Keratinocyte (primary cell): ENCODE data around the gene MYO15B. TPM values are rescaled to one million over a fixed set of nuclear protein-coding genes. Genes with fewer than 3 reads are reported as not detected.

Source experiments
- DNase-seq: peaks from one replicate; pipeline ENCODE4 v3.0.0-alpha.2; 2011; ENCODE audit warnings: low read depth, missing footprints, low spot score
- FAIRE-seq: peaks from 2 replicates; lab custom pipeline; 2011; peaks lifted over from hg19 to GRCh38; lab: Jason Lieb, UNC
- H2AFZ ChIP-seq: 2 replicates; pipeline ENCODE4 v1.6.0; 2012; ENCODE audit warnings: low read length, control low read depth, inconsistent platforms; ENCODE audit not compliant: control insufficient read depth
- H3K27ac ChIP-seq: 2 replicates; pipeline ENCODE4 v1.5.1; 2011; ENCODE audit warnings: low read length; ENCODE audit not compliant: control insufficient read depth, insufficient read depth
- H3K27me3 ChIP-seq: 3 replicates; pipeline ENCODE4 v1.6.0; 2011; ENCODE audit warnings: low read length; ENCODE audit not compliant: control insufficient read depth, insufficient read depth; ENCODE audit errors: extremely low read depth
- H3K36me3 ChIP-seq, 2 experiments: 2 replicates in 1 of 2; 3 replicates in 1 of 2; pipeline ENCODE4 v1.5.1; 2011; ENCODE audit warnings: low read length in 2 of 2, mild to moderate bottlenecking in 1 of 2; ENCODE audit not compliant: control insufficient read depth in 2 of 2, insufficient read depth in 2 of 2; ENCODE audit errors: extremely low read depth in 1 of 2
- H3K4me1 ChIP-seq: 3 replicates; pipeline ENCODE4 v1.5.1; 2011; ENCODE audit warnings: low read length; ENCODE audit not compliant: control insufficient read depth, insufficient read depth; ENCODE audit errors: extremely low read depth
- H3K4me2 ChIP-seq: 3 replicates; pipeline ENCODE4 v1.6.0; 2011; ENCODE audit warnings: low read depth, low read length; ENCODE audit not compliant: control insufficient read depth, insufficient read depth; ENCODE audit errors: extremely low read depth
- H3K4me3 ChIP-seq, 3 experiments: fragments of 200-600 bp in 1 of 3; sonication (generic) in 1 of 3; 2 replicates in 2 of 3; 3 replicates in 1 of 3; pipeline ENCODE4 v1.5.1; 2011 to 2016; ENCODE audit warnings: low read length in 3 of 3, mild to moderate bottlenecking in 3 of 3, control low read depth in 2 of 3, inconsistent platforms in 1 of 3, low read depth in 1 of 3, mixed read lengths in 1 of 3, mixed run types in 1 of 3, moderate library complexity in 1 of 3; ENCODE audit not compliant: control insufficient read depth in 2 of 3, insufficient read depth in 2 of 3; ENCODE audit errors: extremely low read depth in 1 of 3
- H3K79me2 ChIP-seq: 2 replicates; pipeline ENCODE4 v1.6.0; 2012; ENCODE audit warnings: low read length; ENCODE audit not compliant: control insufficient read depth, insufficient read depth
- H3K9ac ChIP-seq: 3 replicates; pipeline ENCODE4 v1.6.0; 2011; ENCODE audit warnings: low read length; ENCODE audit not compliant: control insufficient read depth, insufficient read depth; ENCODE audit errors: extremely low read depth
- H3K9me1 ChIP-seq: 3 replicates; pipeline ENCODE4 v1.6.0; 2011; ENCODE audit warnings: low read length; ENCODE audit not compliant: control insufficient read depth, insufficient read depth; ENCODE audit errors: extremely low read depth
- H3K9me3 ChIP-seq: 2 replicates; pipeline ENCODE4 v1.5.1; 2012; ENCODE audit warnings: low read depth, low read length; ENCODE audit not compliant: control insufficient read depth
- H4K20me1 ChIP-seq: 3 replicates; pipeline ENCODE4 v1.6.0; 2011; ENCODE audit warnings: low read length; ENCODE audit not compliant: control insufficient read depth, insufficient read depth; ENCODE audit errors: extremely low read depth
- EZH2 ChIP-seq: IDR thresholded peaks from one replicate; pipeline ENCODE4 v1.6.1; 2012; ENCODE audit warnings: inconsistent platforms, mild to moderate bottlenecking, low read length, moderate library complexity
- dilution Hi-C: fragments of 300-500 bp; cut with MboI; formaldehyde crosslinking; loops from one replicate; pipeline ENCODE4 v1.7.0; 2020; ENCODE audit warnings: low sequenced_read_pairs; ENCODE audit not compliant: extremely low pct_ligation_motif_present
- polyA plus RNA-seq, 5 experiments: library from polyadenylated mRNA; depleted of rRNA in 3 of 5; stranded (reverse) in 3 of 5; stranded (forward) in 1 of 5; unstranded in 1 of 5; fragments of >200 nt; gene quantifications; 1 replicate in 1 of 5; 2 replicates in 3 of 5; 3 replicates in 1 of 5; pipeline versions ENCODE4 v1.2.1 to v1.2.3, GENCODE V29; 2011 to 2012; ENCODE audit warnings: missing spikeins in 2 of 5, low read depth in 1 of 5, low replicate concordance in 1 of 5
- TF ChIP-seq, protein P1 (sequence below), 3 experiments: IDR thresholded peaks in 1 of 3; conservative IDR thresholded peaks in 1 of 3; optimal IDR thresholded peaks in 1 of 3; 2 replicates in 2 of 3; 3 replicates in 1 of 3; pipeline versions ENCODE3 to v1.5.1; 2011; ENCODE audit warnings: low read length in 3 of 3, mild to moderate bottlenecking in 3 of 3, moderate library complexity in 2 of 3, control low read depth in 1 of 3, inconsistent platforms in 1 of 3; ENCODE audit not compliant: insufficient read depth in 2 of 3; ENCODE audit errors: extremely low read depth in 1 of 3

The MYO15B gene
- polyA plus RNA-seq, 1 donor (not counting 4 experiments of a cell fraction or from before 2014, with no cell fraction given): 0.14 TPM

DNA sequence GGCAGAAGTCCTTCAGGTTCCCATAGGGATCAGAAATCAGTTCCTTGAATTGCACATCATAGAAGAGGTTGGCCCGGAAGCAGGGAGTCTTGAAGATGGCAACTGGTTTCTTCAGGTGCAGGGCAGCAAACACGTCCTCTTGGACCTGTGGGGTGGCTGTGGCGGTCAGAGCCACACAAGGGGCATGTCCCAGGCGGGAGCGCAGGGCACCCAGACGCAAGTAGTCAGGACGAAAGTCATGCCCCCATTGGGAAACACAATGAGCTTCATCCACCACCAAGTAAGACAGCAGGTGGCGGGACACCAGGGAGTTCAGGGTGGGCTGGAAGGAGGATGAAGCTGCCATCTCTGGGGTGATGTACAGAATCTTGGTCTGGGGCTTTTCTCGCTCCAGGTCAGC lies 74.9 kb downstream of the MYO15B start:
- no peaks in the 10 kb centered on the region for H3K9me1 ChIP-seq
- no peaks in the 10 kb centered on the region for H3K9me3 ChIP-seq
- FAIRE-seq: no peak
- peaks cover 9% of the 10 kb centered on the region for H3K4me1 ChIP-seq
- dilution Hi-C loops: no loop called here
- peaks cover 23 to 40% of the 10 kb centered on the region in 2 experiments for H3K36me3 ChIP-seq
- no peak overlapping the region for H3K9ac ChIP-seq
- no peak overlapping the region for H3K4me2 ChIP-seq
- no peak overlapping the region for H2AFZ ChIP-seq
- H3K4me3 ChIP-seq: no peak overlapping the region
- no peak overlapping the region for H3K27ac ChIP-seq
- H4K20me1 ChIP-seq: no peaks in the 10 kb centered on the region
- no peaks in the 10 kb centered on the region for H3K27me3 ChIP-seq
- peaks cover 20% of the 10 kb centered on the region for H3K79me2 ChIP-seq
- no peak for DNase-seq
- TF ChIP-seq, protein P1, sequence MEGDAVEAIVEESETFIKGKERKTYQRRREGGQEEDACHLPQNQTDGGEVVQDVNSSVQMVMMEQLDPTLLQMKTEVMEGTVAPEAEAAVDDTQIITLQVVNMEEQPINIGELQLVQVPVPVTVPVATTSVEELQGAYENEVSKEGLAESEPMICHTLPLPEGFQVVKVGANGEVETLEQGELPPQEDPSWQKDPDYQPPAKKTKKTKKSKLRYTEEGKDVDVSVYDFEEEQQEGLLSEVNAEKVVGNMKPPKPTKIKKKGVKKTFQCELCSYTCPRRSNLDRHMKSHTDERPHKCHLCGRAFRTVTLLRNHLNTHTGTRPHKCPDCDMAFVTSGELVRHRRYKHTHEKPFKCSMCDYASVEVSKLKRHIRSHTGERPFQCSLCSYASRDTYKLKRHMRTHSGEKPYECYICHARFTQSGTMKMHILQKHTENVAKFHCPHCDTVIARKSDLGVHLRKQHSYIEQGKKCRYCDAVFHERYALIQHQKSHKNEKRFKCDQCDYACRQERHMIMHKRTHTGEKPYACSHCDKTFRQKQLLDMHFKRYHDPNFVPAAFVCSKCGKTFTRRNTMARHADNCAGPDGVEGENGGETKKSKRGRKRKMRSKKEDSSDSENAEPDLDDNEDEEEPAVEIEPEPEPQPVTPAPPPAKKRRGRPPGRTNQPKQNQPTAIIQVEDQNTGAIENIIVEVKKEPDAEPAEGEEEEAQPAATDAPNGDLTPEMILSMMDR (optimal IDR thresholded peaks at IDR 0.05 in 1 of 3, IDR thresholded peaks at IDR 0.05 in 1 of 3, conservative IDR thresholded peaks at IDR 0.05 in 1 of 3; ENCODE audit: extremely low read depth in 1 of 3, insufficient read depth in 2 of 3, low read length in 3 of 3): no peak
- no peak for TF ChIP-seq EZH2

DNA sequence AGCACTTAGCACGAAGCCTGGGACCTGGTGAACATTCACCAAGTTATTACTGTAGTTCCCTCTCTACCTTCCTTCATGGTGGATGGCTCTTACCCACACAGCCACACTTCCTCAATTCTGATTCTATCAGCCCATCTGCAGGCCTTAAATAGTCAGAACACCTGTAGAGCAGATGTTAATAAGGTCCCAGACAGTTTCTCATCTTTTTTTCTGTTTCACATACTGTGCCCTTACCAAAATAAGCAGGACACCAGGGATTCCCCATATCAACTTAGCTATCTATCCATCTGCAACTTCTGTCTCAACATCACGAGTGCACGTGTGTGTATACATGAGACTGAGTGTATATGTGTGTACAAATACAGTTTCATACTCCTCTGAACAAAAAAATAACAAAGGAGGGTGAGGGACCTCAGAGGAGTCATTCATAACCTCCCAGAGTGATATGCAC lies 76.5 kb downstream of the MYO15B start:
- Histone ChIP-seq H4K20me1 (no peaks in the 10 kb centered on the region), H2AFZ (no peak overlapping the region), H3K9me1 (no peaks in the 10 kb centered on the region), H3K4me2 (no peak overlapping the region), H3K27me3 (no peaks in the 10 kb centered on the region), H3K9ac (no peak overlapping the region), H3K27ac (no peak overlapping the region), H3K4me1 (peaks cover 16% of the 10 kb centered on the region), H3K4me3 (no peak overlapping the region), H3K79me2 (peaks cover 36% of the 10 kb centered on the region), H3K9me3 (no peaks in the 10 kb centered on the region), H3K36me3 (peaks cover 20 to 41% of the 10 kb centered on the region in 2 experiments)
- dilution Hi-C loops: no loop called here
- DNase-seq (no peak), FAIRE-seq (no peak)
- TF ChIP-seq EZH2: no peak
- TF ChIP-seq, protein P1 (optimal IDR thresholded peaks at IDR 0.05 in 1 of 3, IDR thresholded peaks at IDR 0.05 in 1 of 3, conservative IDR thresholded peaks at IDR 0.05 in 1 of 3; ENCODE audit: extremely low read depth in 1 of 3, insufficient read depth in 2 of 3, low read length in 3 of 3): no peak
